Eye (tissue), 1 donor: ENCODE measurements around the gene RNF187.
A peak's percentile ranks its signal among the peaks of the same experiment; 100 is the strongest.
"Not testable (repeated sequence)": the region's sequence is repeated elsewhere in the genome, so short reads cannot be mapped to it uniquely, and the experiment has no call there.

Experiments
- DNase-seq: peaks from one replicate; pipeline ENCODE4 v3.0.0-alpha.2; 2015

Gene RNF187

DNA sequence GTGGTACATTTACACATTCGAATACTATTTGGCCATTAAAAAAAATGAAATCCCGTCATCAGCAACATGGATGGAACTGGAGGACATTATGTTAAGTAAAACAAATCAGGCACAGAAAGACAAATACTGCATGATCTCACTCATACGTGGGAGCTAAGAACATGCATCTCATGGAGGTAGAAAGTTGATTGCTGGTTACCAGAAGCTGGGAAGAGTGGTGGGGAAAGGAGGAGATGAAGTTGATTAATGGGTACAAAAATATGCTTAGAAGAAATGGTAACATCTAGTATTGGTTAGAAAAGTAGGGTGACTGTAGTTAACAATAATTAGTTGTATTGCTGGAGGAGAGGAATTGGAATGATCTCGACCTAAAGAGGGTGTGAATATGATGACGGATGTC, 24.6 kb upstream of the RNF187 start:
- no peak for DNase-seq

DNA sequence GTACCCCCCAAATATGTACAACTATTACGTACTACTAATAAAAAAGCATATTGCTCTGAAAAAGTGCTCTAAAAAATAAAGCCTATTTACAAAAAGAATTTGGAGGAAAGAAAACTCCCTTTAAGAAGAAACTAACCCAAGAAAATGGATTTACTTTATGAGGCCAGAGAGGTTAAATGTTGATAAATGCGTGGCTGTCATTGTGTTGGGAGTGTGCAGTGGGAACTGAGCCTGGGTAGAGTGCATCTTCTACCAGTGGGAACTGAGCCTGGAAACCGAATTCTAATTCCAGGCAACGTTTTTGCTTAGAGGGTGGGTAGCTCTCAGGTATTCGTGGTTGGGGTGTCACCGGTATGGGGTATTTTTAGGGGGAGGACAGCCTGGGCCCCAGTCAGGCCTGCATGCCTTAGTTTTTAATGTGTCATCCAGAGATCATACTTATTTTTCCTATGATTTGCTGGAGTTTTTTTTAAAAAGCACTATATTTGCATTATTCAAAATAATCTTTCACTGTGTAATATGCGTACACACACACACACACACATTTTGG, 24.1 kb upstream of the RNF187 start:
- DNase-seq: no peak

DNA sequence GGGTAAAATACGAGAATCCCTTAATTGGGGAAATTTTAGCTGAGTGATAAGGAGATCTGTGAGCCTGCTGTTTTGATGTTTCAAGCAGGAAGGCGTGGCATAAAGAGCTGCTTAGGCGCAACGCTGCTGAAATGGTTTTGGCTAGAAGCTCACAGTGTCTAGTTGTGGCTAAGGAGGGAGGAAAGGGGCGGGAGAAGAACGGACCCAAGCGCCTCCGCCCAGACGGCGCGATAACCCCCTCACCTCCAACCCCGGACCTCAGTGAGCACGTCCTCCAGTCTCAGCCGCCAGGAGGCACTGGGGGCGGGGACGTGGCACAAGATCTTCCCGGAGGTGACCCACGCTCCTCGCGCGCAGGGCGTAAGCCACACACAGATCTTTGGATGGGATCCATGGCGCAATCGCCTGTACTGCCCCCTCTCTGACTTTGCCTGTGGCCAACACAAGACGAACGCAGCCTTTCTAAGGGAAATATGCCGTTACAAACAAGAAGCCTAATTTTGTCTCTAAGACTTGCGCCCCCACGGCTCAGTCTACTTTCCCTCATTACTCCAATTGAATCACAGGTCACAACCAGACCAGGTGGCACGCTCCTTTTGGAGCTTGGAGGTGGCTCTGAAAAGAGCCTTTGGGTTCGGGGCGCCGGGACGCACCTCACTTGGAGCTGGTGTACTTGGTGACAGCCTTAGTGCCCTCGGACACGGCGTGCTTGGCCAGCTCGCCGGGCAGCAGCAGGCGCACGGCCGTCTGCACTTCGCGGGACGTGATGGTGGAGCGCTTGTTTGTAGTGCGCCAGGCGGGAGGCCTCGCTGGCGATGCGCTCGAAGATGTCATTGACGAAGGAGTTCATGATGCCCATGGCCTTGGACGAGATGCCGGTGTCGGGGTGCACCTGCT, 23.4 kb upstream of the RNF187 start:
- peak; percentile 79 for DNase-seq

DNA sequence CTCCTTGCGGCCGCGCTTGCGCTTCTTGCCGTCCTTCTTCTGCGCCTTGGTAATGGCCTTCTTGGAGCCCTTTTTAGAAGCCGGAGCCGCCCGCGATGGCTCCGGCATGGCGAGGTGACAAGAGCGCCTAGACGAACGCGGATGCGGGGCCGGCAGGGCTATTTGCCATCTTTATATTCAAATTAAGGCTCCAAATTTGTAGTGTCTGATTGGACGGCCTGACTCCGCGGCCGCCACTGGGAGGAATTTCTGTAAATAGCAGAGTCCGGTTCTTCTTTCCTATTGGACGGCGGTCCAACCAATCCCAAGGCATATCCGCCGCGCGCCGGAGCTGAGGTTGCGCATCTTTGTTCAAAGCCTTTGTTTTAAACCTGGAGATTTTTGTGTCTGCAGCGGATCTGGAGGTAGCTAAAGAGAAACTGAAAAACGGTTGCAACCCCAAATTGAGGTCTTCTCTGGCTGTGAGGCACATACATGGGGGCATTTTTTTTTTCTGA, 22.6 kb upstream of the RNF187 start:
- DNase-seq: peak; percentile 97

DNA sequence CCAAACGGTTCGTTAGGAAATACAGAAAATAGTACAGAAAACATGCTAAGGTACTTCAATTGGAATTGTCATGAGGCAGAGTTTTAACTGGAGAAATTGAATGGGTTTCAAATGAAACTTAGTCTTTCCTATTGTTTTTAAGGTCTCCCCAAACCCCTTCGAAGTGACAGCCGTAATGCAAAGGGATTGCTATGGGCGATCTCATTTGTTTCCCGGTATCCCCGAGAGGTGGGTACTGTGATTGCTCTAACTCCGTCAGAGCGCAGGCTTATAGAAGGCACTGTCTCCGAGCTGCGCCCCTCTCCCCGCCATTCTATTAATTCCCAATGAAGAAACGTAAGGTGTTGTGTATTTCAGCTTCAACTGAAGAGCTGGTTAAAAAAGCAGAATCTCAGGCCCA, 22.0 kb upstream of the RNF187 start:
- no peak for DNase-seq

DNA sequence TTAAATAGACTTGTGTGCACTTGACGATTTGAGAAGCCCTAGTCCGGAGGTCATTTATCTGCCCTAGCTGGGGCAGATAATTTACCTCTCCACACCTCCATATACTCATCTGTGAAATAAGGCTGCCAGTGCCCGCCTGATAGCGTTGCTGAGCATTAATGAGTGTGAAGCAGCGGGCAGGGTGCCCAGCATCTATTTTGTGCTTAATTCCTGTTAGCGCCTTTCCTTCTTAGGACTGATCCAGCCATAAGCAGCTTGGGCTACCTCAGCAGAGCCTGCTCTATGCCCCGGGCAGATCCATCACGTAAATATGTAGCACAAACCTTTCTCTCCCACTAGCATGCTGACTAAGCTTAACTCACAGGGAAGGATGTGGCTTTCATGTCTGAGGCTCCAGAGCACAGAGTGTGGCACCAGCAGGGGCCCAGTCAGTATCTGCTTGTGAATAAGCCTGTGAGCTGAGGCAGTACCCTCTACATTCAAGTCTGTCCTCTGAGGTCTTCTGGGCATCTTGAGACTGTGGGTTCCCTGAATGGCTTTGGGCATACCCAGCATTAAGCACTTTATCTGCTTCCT, 21.5 kb upstream of the RNF187 start:
- DNase-seq: no peak

DNA sequence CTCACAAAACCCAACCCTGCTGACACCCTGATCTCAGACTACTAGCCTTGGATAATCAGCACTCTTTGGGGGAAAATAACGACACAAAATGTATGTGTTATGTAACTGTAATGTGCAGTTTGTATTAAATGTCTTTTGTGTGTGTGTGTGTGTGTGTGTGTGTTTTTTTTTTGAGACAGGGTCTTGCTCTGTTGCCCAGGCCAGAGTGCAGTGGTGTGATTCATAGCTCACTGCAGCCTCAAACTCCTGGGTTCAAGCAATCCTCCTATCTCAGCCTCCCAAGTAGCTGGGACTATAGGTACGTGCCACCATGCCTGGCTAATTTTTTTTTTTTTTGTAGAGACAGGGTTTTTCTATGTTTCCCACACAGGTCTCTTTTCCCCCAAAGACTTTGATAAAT, 19.0 kb upstream of the RNF187 start:
- DNase-seq: not testable (repeated sequence)

DNA sequence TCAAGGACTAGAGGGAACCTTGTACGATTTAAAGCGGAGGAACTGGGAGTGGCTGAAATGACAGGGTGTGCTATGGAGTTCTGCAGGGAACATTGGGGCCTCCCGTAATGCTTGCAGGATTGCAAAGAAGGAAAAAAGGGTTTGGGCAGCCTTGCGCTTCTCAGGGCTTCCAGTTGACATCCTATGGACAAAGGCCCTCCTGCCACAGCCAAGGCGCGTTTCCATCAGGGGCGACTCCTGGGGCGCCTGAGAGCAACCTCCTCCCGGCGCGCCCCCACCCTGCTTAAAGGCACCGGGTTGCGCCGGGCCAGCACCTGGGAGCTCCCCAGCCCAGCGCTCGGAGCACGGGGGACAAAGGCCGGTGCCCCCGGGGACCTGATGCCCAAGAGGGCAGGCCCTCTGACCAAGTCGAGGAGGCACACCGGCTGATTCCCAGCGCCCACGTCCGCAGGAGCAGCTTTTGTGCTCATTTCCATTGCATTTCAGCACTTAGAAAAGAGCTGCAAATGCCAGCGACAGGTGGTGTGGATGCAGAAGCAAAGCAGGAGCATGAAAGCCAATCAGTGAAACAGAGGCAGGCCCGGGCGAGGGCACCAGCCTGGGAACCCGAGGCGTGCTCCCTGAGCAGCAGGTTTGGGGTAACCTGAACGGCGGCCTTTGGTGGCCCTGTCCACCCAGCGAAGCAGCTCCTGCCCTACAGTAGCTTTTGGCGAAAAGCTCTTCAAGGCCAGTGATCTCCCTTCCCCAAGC, 17.6 kb upstream of the RNF187 start:
- DNase-seq: peak; percentile 63

DNA sequence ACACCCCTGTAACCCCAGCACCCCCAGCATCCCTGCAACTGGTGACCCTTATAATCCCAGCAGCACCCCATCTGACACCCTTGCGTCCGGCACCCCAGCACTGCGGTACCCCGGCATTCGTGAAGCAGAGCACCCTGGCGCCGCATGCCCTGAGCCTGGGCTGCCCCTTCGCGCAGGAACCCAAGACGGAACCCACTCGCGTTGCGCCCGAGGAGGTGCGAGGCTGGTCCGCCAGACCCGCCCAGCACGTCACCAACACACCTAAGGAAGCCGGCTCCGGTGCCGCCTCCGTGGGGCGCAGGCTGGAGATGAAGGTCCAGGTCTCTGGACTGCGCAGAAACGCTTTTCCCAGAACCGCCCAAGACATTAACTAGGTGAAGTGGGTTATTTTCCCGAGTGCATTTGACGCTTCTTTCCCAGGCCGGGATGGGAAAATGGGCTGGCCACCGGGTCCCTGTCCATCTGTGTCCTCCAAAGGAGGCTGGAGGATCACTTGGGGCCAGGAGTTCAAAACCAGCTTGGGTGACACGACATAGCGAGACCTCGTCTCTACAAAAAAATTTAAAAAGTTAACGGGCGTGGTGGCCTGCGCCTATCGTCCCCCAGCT, 15.9 kb upstream of the RNF187 start:
- no peak for DNase-seq

DNA sequence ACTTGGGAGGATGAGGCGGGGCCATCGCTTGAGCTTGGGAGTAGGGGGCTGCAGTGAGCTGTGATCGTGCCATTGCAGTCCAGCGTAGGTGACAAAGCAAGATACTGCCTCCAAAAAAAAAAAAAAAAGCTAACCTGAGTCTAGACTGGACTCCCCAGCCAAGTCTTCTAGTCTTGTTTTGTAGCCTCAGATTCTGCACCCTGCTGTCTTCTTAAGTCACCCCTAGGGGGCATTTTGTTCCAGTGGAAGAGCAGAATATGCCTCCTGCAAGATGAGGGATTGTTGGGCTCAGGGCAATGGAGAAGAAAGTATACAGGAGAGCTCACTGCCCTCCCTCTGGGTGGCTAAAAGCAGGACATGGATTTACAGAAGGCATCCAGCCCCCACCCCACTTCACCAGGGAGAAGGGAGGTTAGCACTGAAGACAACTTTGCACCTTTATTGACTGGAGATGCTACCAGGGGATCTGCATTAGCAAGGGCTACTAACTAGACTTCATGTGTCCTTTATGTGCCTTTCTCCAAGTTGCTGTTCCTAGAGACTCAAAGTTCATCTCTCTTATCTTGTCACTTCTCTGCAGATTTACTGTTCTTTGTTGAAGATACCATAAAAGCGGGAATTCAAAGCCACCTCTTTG, 15.3 kb upstream of the RNF187 start:
- DNase-seq: peak; percentile 44

DNA sequence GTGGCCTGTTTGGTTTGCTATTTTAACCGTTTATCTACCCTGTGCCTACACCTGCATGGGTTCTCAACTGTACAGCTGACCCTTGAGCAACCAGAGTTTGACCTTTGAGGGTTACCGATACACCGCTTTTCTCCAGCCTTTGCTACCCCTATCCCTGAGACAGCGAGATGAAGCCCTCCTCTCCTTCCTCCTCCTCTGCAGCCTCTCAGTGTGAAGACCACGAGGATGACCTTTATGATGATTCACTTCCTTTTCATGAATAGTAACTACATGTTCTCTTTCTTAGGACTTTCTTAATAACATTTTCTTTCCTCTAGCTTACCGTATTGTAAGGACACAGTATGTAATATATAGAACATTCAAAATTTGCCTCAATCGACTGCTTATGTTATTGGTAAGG, 14.5 kb upstream of the RNF187 start:
- no peak for DNase-seq

DNA sequence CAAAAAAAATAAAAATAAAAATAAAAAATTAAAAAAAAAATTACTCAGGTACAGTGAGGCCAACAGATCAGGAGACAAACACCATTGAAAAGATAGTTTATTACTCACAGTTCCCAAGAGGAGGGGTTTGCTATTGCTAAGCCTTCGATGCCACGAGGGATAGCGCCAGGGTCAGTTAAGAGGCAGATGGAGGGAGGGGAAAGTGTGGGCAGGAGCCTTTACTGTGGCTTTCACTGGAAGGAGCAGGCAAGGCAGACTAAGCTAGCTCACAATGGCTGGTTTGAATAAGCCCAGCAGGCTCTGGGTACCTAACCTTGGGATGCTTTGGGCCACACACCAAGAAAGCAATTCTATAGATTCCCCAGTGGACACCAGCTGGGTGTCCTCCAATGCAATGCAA, 12.7 kb upstream of the RNF187 start:
- DNase-seq: no peak

DNA sequence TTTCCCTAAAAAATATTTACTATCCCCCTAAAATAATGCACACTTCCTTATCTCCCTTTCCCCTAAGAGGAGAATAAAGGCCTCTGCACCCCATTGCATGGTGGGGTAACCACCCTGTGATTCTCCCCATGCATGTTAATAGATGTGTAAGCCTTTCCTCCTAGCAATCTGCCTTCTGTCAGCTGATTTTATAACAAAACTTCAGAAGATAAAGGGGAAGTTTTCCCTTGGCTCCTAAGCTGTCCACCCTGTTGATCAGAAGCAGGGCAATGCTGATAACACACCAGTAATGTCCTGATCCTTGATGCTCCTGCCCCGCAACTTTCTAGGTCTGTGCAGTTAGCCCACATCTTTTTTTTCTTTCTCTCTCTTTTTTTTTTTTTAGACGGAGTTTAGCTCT, 11.4 kb upstream of the RNF187 start:
- no peak for DNase-seq

DNA sequence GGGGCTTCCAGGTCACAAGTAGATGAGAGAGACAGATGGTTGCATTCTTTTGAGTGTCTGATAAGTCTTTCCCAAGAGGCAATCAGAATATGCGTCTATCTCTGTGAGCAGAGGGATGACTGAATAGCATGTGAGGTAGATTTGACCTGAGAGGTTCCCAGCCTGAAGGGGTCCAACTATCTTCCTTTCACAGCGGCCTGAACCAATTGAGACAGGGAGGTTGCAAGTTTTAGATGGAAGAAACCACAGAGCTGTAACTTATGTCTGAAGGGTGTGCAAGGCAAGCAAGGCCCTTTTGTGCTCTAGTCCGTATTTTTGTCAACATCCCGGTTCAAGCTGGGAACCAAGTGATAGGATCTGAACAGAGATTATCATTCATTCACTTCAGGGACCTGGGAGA, 9.9 kb upstream of the RNF187 start:
- no peak for DNase-seq

DNA sequence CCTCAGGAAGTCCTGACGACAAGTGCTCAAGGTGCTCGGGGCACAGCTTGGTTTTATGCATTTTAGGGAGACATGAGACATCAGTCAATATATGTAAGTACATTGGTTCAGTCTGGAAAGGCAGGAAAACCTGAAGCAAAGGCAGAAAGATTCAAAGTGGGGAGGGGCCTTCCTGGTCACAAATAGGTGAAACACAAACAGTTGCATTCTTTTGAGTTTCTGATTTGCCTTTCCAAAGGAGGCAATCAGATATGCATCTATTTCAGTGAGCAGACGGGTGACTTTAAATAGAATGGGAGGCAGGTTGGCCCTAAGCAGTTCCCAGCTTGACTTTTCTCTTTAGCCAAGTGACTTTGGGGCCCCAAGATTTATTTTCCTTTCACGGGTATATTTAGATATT, 8.9 kb upstream of the RNF187 start:
- DNase-seq: no peak

DNA sequence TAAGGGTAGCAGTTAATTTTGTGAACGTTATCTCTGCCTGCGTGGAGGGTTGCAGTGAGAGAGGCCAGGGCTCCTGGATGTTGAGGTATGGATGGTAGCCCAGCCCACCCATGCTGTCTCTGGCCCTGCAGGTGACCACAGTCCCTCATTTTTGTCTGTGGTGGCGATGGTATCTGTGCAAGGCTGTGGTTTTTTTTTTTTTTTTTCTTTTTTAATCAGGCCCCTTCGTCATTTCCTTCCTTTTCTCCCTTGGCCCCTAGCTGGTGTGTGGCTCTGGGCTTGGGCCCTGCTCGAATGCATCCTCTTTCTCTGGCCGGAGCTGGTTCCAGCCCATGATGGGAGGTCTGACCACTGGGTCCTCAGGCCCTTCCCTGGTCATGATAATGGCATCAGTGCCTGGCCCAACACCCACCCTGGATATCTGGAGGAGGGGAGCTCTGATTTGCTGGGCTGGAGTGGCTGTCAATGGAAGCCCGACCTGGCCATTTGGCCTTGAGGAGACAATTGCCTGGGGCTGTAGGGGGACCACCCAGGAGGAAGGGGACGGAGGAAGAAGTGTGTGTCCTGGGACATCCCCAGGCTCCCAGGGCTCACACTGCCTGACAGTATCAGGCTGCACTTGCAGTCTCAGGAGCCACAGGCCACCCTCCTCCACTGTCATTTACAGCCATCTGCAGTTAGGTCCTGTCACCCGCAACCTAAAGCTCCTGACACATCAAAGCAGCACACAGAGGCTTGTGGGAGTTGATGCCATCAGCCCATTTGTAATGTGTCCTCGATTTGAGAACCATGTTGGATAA, 8.1 kb upstream of the RNF187 start:
- DNase-seq: no peak

DNA sequence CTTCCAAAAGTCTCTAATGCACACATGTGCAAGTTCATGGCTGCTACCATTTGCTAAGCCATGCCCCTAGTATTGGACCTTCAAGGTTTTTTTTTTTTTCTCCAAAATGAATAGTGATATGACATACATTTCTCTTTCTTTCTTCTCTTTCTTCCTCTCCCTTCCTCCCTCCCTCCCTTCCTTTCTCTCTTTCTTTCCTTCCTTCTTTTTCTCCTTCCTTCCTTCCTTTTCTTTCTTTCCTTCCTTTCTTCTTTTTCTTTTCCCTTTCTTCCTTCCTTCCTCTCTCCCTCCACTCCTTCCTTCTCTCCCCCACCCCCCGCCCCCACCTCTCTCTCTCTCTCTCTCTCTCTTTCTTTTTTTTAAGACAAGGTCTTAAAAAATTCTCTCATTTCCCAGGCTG, 3.4 kb upstream of the RNF187 start:
- no peak for DNase-seq

DNA sequence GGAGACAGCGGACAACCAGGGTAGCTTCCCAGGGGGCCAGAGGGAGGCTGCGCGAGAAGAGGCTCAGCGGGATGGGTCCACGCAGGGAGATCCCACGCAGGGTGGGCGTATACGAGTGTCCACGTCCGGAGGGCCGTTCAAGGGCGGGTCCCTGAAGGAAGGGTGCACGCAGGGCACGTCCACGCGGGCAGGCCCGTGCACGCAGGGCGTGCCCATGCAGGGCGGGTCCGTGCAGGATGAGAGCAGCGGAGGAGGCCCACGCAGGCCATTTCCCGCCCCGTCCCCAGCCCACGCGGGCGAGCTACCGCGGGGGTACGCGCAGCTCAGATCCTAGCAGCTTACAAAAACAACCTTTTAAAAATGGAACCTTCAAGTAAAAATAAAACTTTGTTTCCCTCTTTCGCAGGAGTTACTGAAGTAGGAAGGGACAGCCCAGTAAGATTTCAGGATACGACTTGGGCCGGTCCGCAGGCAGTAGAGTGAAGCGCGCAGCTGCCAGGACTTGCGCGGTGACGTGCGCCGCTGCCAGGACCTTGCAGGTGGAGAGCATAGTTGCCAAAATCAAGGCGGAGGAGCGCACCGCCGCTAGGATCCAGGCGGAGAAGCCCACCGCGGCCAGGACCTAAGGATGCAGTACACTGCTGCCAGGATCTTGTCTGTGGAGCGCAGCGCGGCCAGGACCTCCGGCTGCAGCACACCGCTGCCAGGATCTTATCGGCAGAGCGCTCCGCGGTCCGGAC, 416 bp upstream of the RNF187 start:
- DNase-seq: peak; percentile 96

DNA sequence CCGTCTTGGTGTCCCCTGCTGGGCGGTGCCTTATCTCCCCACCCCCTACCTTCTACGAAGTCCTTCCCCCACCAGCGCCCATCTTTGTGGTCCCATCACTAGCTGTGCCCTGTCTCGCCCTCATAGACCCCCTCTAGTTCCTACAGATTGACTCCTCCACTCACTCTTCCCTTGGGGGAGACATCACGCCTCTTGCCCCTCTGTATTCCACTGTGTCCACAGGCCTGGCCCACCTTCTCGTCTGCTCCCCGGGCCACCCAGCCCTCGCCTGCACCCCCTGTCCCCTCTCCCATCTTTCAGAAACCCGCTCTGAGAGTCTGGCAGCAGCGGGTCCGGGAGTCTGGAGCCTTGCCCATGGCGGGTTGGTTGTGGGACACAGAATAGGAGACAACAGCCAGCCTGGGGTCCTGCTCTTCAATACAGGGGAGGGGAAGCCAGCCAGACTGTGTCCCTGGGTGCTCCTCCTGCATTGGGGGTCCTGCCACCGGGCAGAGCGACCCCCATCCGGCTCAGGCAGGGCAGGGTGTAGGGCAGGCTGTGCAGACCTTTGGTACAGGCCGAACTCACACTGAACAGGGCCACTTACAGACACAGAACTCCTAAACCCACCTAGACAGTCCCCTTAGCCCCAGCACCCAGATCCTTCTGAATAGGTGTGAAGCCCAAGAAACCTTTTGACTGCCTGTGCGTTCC, 1.1 kb downstream of the RNF187 start:
- DNase-seq: peak; percentile 15
